Measurements from ENCODE around the gene AQR.

DNA sequence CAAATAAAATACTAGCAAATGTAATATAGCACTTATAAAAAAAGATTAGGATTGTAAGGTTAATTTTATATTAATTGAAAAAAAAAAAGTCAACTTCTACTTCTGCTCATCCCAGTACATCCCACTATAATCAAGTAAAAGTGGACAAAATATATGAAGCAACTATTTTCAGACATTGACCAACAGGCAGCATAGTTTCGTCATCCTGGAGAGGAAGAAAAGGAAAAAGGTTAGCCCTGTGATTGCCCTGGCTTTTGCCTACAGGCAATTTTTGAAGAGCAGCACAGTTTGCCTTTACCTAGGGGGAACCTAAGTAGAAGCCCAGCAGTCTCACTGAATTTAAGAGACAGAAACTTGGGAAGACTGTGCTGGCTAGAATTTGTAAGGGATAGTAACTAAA is 121.9 kb downstream of the AQR start:
- TF ChIP-seq, protein P1, sequence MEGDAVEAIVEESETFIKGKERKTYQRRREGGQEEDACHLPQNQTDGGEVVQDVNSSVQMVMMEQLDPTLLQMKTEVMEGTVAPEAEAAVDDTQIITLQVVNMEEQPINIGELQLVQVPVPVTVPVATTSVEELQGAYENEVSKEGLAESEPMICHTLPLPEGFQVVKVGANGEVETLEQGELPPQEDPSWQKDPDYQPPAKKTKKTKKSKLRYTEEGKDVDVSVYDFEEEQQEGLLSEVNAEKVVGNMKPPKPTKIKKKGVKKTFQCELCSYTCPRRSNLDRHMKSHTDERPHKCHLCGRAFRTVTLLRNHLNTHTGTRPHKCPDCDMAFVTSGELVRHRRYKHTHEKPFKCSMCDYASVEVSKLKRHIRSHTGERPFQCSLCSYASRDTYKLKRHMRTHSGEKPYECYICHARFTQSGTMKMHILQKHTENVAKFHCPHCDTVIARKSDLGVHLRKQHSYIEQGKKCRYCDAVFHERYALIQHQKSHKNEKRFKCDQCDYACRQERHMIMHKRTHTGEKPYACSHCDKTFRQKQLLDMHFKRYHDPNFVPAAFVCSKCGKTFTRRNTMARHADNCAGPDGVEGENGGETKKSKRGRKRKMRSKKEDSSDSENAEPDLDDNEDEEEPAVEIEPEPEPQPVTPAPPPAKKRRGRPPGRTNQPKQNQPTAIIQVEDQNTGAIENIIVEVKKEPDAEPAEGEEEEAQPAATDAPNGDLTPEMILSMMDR (conservative IDR thresholded peaks at IDR 0.05; ENCODE audit: low read length), result no peak
- no peak for TF ChIP-seq EZH2phosphoT487 (IDR thresholded peaks at IDR 0.05; ENCODE audit: borderline replicate concordance)

Data from Loucy (cell line).